Measurements from ENCODE around the gene ELAVL4. TPM values are rescaled to one million over a fixed set of nuclear protein-coding genes. Genes with fewer than 3 reads are reported as not detected.

Gene ELAVL4
- polyA plus RNA-seq, 1 donor from 2014 or later, result 105 TPM

DNA sequence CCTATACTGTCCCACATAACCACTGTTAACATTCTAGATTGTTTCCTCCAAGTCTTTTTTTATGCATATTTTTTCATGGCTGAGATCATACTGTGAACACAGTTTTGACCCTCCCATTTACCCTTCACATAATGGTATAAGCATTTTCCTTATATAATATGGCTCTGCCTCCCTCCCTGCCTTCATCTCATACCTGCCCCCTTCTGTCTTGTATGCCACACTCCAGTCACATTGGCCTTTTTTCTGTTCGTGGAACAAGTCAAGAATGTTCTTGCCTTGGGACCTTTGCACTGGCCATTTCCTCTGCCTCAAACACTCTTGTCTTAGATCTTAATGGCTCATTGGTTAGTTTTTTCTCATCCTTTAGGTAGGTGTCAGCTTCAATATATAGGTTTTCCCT lies 24.3 kb upstream of the ELAVL4 start:
- Histone ChIP-seq H3K27ac (ENCODE audit: low read length) (no peak overlapping the region), H3K9me3 (ENCODE audit: low read length) (no peaks in the 10 kb centered on the region), H3K27me3 (ENCODE audit: insufficient read depth, low read depth, low read length) (no peaks in the 10 kb centered on the region), H4K20me1 (ENCODE audit: insufficient read depth) (no peaks in the 10 kb centered on the region), H3F3A (ENCODE audit: insufficient read depth, low read length, poor library complexity, severe bottlenecking) (no peaks in the 10 kb centered on the region), H3K4me3 (ENCODE audit: low read length) (no peak overlapping the region), H3K36me3 (ENCODE audit: insufficient read depth, low read length) (no peaks in the 10 kb centered on the region), H3K9ac (ENCODE audit: low read length) (no peak overlapping the region), H3K9me2 (ENCODE audit: insufficient read depth, low read length) (no peaks in the 10 kb centered on the region), H3K79me2 (replicated peaks; ENCODE audit: insufficient read depth, low read length) (no peaks in the 10 kb centered on the region), H2AFZ (ENCODE audit: low read depth, low read length) (no peak overlapping the region), H3K4me2 (ENCODE audit: low read length) (no peak overlapping the region)
- no peak for TF ChIP-seq REST (IDR thresholded peaks at IDR 0.05; ENCODE audit: borderline replicate concordance)
- TF ChIP-seq RAD21 (conservative IDR thresholded peaks at IDR 0.05), result no peak
- TF ChIP-seq CTCF (IDR thresholded peaks at IDR 0.05; ENCODE audit: poor library complexity, severe bottlenecking), result no peak
- no peak for TF ChIP-seq EP300 (conservative IDR thresholded peaks at IDR 0.05; ENCODE audit: poor library complexity, severe bottlenecking)
- TF ChIP-seq MXI1 (conservative IDR thresholded peaks at IDR 0.05; ENCODE audit: poor library complexity, severe bottlenecking), result no peak
- no peak for TF ChIP-seq EZH2 (IDR thresholded peaks at IDR 0.05; ENCODE audit: borderline replicate concordance, insufficient read depth, low read length, poor library complexity, severe bottlenecking)

- Histone ChIP-seq H3F3A (ENCODE audit: insufficient read depth, low read length, poor library complexity, severe bottlenecking) (no peaks in the 10 kb centered on the region), H2AFZ (ENCODE audit: low read depth, low read length) (no peak overlapping the region), H3K9me3 (ENCODE audit: low read length) (no peaks in the 10 kb centered on the region), H3K79me2 (replicated peaks; ENCODE audit: insufficient read depth, low read length) (no peaks in the 10 kb centered on the region), H3K9me2 (ENCODE audit: insufficient read depth, low read length) (no peaks in the 10 kb centered on the region), H3K27ac (ENCODE audit: low read length) (no peak overlapping the region), H3K4me2 (ENCODE audit: low read length) (no peak overlapping the region), H3K27me3 (ENCODE audit: insufficient read depth, low read depth, low read length) (no peaks in the 10 kb centered on the region), H3K4me3 (ENCODE audit: low read length) (no peak overlapping the region), H4K20me1 (ENCODE audit: insufficient read depth) (no peaks in the 10 kb centered on the region), H3K36me3 (ENCODE audit: insufficient read depth, low read length) (no peaks in the 10 kb centered on the region), H3K9ac (ENCODE audit: low read length) (no peak overlapping the region)
- no peak for TF ChIP-seq MXI1 (conservative IDR thresholded peaks at IDR 0.05; ENCODE audit: poor library complexity, severe bottlenecking)
Observed at GRCh38 chr1:50091068-50091467, 17.7 kb upstream of the ELAVL4 start.

DNA sequence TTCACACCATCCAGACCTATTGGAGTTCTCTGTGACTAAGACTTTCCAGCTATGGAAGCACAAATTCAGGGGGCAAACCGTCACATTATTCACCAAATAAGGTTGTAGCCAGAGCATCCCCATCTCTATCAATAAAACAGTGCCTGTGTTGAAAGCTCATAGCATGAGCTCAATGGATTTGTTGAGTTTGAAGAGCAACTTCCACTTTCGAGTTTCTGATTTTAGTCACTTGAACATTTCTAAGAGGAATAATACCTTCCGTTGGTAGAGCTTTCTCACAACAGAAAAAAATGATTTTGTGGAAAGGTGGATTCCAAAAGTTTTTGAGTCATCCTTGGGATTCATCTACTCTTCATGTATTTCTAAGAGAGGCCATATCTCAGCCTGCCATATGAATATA lies 13.0 kb upstream of the ELAVL4 start:
- no peaks in the 10 kb centered on the region for H3K27me3 ChIP-seq (ENCODE audit: insufficient read depth, low read depth, low read length)
- no peaks in the 10 kb centered on the region for H3K9me2 ChIP-seq (ENCODE audit: insufficient read depth, low read length)
- no peak overlapping the region for H2AFZ ChIP-seq (ENCODE audit: low read depth, low read length)
- no peaks in the 10 kb centered on the region for H3F3A ChIP-seq (ENCODE audit: insufficient read depth, low read length, poor library complexity, severe bottlenecking)
- H3K9me3 ChIP-seq (ENCODE audit: low read length), result no peaks in the 10 kb centered on the region
- no peaks in the 10 kb centered on the region for H3K36me3 ChIP-seq (ENCODE audit: insufficient read depth, low read length)
- no peak overlapping the region for H3K4me3 ChIP-seq (ENCODE audit: low read length)
- no peaks in the 10 kb centered on the region for H3K79me2 ChIP-seq (replicated peaks; ENCODE audit: insufficient read depth, low read length)
- H4K20me1 ChIP-seq (ENCODE audit: insufficient read depth), result no peaks in the 10 kb centered on the region
- H3K4me2 ChIP-seq (ENCODE audit: low read length), result no peak overlapping the region
- TF ChIP-seq CTCF (IDR thresholded peaks at IDR 0.05; ENCODE audit: poor library complexity, severe bottlenecking) (no peak), EP300 (conservative IDR thresholded peaks at IDR 0.05; ENCODE audit: poor library complexity, severe bottlenecking) (no peak), TAF1 (IDR thresholded peaks at IDR 0.05; ENCODE audit: low read depth) (no peak), EZH2 (IDR thresholded peaks at IDR 0.05; ENCODE audit: borderline replicate concordance, insufficient read depth, low read length, poor library complexity, severe bottlenecking) (no peak), SMC3 (conservative IDR thresholded peaks at IDR 0.05; ENCODE audit: poor library complexity) (no peak), POLR2AphosphoS5 (IDR thresholded peaks at IDR 0.05) (no peak), RAD21 (conservative IDR thresholded peaks at IDR 0.05) (no peak), MXI1 (conservative IDR thresholded peaks at IDR 0.05; ENCODE audit: poor library complexity, severe bottlenecking) (no peak), REST (IDR thresholded peaks at IDR 0.05; ENCODE audit: borderline replicate concordance) (no peak)
- no peak overlapping the region for H3K9ac ChIP-seq (ENCODE audit: low read length)
- no peak overlapping the region for H3K27ac ChIP-seq (ENCODE audit: low read length)
